Spleen (tissue), 11 donors: ENCODE data around the gene BCL6B. TPM values are rescaled to one million over a fixed set of nuclear protein-coding genes. Genes with fewer than 3 reads are reported as not detected.

Experiments used
- DNase-seq: peaks from one replicate; pipeline ENCODE4 v3.0.0-alpha.2; 2020
- H3K27ac ChIP-seq, 8 donors: fragments of 200-600 bp; sonication (generic) in 7 of 8; 1 replicate in 4 of 8; 2 replicates in 4 of 8; pipeline versions ENCODE4 v1.5.0 to v1.8.0; 2016 to 2021; ENCODE audit warnings: inconsistent platforms in 4 of 8, mild to moderate bottlenecking in 4 of 8, moderate library complexity in 1 of 8
- H3K27me3 ChIP-seq, 7 donors: fragments of 200-600 bp; sonication (generic) in 6 of 7; replicated peaks in 1 of 7; 1 replicate in 4 of 7; 2 replicates in 3 of 7; pipeline versions ENCODE4 v1.5.0 to v1.8.0; 2016 to 2021; ENCODE audit warnings: inconsistent platforms in 3 of 7, mild to moderate bottlenecking in 1 of 7
- H3K36me3 ChIP-seq, 6 donors: fragments of 200-600 bp; sonication (generic) in 5 of 6; 1 replicate in 4 of 6; 2 replicates in 2 of 6; pipeline versions ENCODE4 v1.5.0 to v1.8.0; 2016 to 2021; ENCODE audit warnings: inconsistent platforms in 2 of 6
- H3K4me1 ChIP-seq, 6 donors: fragments of 200-600 bp; sonication (generic) in 5 of 6; 1 replicate in 3 of 6; 2 replicates in 3 of 6; pipeline versions ENCODE4 v1.5.0 to v1.8.0; 2016 to 2021; ENCODE audit warnings: inconsistent platforms in 3 of 6
- H3K4me3 ChIP-seq, 8 donors: fragments of 200-600 bp; sonication (generic) in 7 of 8; 1 replicate in 4 of 8; 2 replicates in 4 of 8; pipeline versions ENCODE4 v1.5.0 to v1.8.0; 2016 to 2021; ENCODE audit warnings: inconsistent platforms in 4 of 8, mild to moderate bottlenecking in 4 of 8, moderate library complexity in 2 of 8
- H3K9me3 ChIP-seq, 8 donors: fragments of 200-600 bp; sonication (generic) in 7 of 8; 1 replicate in 4 of 8; 2 replicates in 4 of 8; pipeline versions ENCODE4 v1.5.0 to v1.8.0; 2016 to 2021; ENCODE audit warnings: inconsistent platforms in 4 of 8
- CTCF ChIP-seq, 11 experiments: fragments of 200-600 bp in 7 of 11; fragments of 450-650 bp in 4 of 11; sonication (generic) in 4 of 11; IDR thresholded peaks in 8 of 11; conservative IDR thresholded peaks in 3 of 11; 1 replicate in 7 of 11; 2 replicates in 4 of 11; pipeline versions ENCODE4 v1.4.0 to v1.8.0; 2016 to 2021; ENCODE audit warnings: antibody characterized with exemption in 11 of 11, inconsistent platforms in 4 of 11, mild to moderate bottlenecking in 1 of 11
- POLR2A ChIP-seq, 3 donors: fragments of 450-650 bp; IDR thresholded peaks; one replicate each; pipeline ENCODE4 v1.5.1; 2017; ENCODE audit warnings: antibody characterized with exemption in 3 of 3, mild to moderate bottlenecking in 1 of 3
- POLR2AphosphoS5 ChIP-seq, 3 donors: sonication (generic); formaldehyde crosslinking; IDR thresholded peaks; one replicate each; pipeline ENCODE4 v1.5.1; 2017; ENCODE audit warnings: antibody characterized with exemption in 3 of 3
- WGBS, 5 donors: extraction: QIAGEN DNeasy Blood & Tissue Kit in 3 of 5; methylation state at CpG; one replicate each; pipeline versions ENCODE4 v1.1.5 to v1.1.7; 2013 to 2018; 5-methylcytosine and 5-hydroxymethylcytosine counted together
- intact Hi-C: fragments of 100-400 bp; cut with DNase I; formaldehyde crosslinking; loops from one replicate; pipeline ENCODE4 v1.15.0; 2023; ENCODE audit warnings: low total_unique reads
- polyA plus RNA-seq, 3 donors: library from polyadenylated mRNA; stranded (reverse); fragments of 200-250 nt; gene quantifications; one replicate each; pipeline ENCODE4 v1.2.1, GENCODE V29; 2013
- total RNA-seq, 7 donors: library from RNA; depleted of rRNA in 3 of 7; stranded (reverse); fragments of >200 nt in 3 of 7; fragmentation: NEBNext Ultra II Directional in 4 of 7; extraction: Animal tissue kit (Norgen Biotek cat#: 25700) in 4 of 7; gene quantifications; one replicate each; pipeline versions ENCODE4 v1.1.0 to v1.2.1, GENCODE V29; 2016 to 2021
- donor health status: healthy with polysubstance abuse.
- donor health status: DM: no; HTN: no; CAD: no; lungs with moderate emphysema.
- donor health status: DM: no; HTN: no; CAD: no.
- donor health status: Bipolar disorder and iron deficiency.
- donor health status: healthy.
- donor health status: DM: no; HTN: no; CAD: no.
- donor health status: DM: yes; HTN: yes; CAD: no.

Gene BCL6B
- total and polyA plus RNA-seq, 10 donors = 4.2 to 92.5 (median 19.7) TPM

DNA sequence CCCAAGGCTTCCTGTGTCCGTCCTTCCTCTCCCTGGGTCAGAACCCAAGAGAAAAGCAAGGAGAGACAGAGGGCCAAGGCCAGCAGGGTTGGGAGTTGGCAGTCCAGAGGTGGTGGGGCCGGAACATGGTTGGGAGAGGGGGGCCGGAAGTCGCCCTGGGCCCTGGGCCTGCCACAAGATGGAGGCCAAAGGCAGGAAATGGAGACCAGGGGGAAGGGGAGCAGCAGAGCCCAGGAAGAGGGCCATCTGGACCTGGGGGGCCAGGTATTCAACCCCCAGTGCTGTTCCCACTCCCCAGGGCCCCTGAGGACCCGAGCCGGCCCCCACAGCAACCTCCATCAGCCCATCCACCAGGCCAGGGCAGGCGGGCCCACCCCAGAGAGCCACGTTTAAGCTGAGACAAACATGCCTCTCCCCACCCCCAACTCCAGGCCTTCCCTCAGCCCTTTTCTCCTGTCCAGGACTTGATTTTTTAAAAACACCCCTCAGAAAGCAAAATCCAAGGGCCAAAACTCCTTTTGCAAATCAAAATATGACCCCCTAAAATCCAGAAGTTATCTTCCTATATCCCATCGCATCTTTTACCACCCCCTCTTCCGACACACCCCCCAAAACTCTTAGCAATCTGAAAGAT is 4.4 kb upstream of the BCL6B start:
- peaks cover 46 to 95% (median 78%) of the 10 kb centered on the region in 6 donors for H3K4me1 ChIP-seq
- intact Hi-C loops = no loop called here
- peak; percentile 60 to 73 (median 70) for TF ChIP-seq POLR2AphosphoS5 (IDR thresholded peaks at IDR 0.05)
- TF ChIP-seq POLR2A (IDR thresholded peaks at IDR 0.05) = no peak
- WGBS, 5 donors = 70 to 84% (median 70%) methylated on average over 10 of the region's 10 CpGs
- H3K27me3 ChIP-seq = peaks cover 0 to 14% (median 0%) of the 10 kb centered on the region in 7 donors
- DNase-seq = no peak
- H3K27ac ChIP-seq = peak overlapping the region; percentile 48 to 100 (median 99)
- H3K4me3 ChIP-seq = peak overlapping the region in 6 of 8 donors; percentile 23 to 61 (median 35)
- no peaks in the 10 kb centered on the region for H3K9me3 ChIP-seq
- H3K36me3 ChIP-seq = peaks cover 0 to 23% (median 0%) of the 10 kb centered on the region in 6 donors

DNA sequence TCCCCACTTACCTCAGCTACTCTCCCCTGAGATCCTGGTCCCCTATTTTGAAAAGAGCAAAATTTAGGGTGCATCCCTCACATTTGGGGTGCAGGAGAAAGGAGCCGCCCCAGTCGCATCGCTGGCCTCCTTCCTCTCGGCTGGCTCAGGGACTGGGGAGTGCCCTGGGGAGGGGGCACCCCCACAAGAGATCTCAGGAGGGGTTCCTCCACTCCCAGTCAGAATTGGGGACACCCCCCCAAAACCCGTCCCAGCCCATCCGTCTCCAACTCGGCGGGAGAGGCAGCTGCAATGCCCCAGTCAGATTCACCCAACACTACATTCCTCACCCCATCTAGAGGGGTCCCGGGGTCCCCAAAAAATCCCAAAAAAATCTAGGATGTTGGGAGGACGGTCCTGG is 3.5 kb upstream of the BCL6B start:
- DNase-seq = peak; percentile 75
- intact Hi-C loops = no loop called here
- Histone ChIP-seq H3K27ac (peak overlapping the region; percentile 55 to 100 (median 99)), H3K4me1 (peaks cover 47 to 95% (median 73%) of the 10 kb centered on the region in 6 donors), H3K27me3 (peaks cover 0 to 15% (median 0%) of the 10 kb centered on the region in 7 donors), H3K36me3 (peaks cover 0 to 16% (median 0%) of the 10 kb centered on the region in 6 donors), H3K4me3 (peak overlapping the region; percentile 3 to 61 (median 30)), H3K9me3 (no peaks in the 10 kb centered on the region)
- TF ChIP-seq CTCF (IDR thresholded peaks at IDR 0.05 in 8 of 11, conservative IDR thresholded peaks at IDR 0.05 in 3 of 11) (no peak), POLR2AphosphoS5 (IDR thresholded peaks at IDR 0.05) (no peak), POLR2A (IDR thresholded peaks at IDR 0.05) (no peak)
- 48 to 81% (median 64%) methylated on average over 10 of the region's 10 CpGs for WGBS, 5 donors

- Histone ChIP-seq H3K27me3 (peaks cover 0 to 15% (median 0%) of the 10 kb centered on the region in 7 donors), H3K4me3 (peak overlapping the region in 7 of 8 donors; percentile 7 to 61 (median 33)), H3K36me3 (peaks cover 0 to 19% (median 0%) of the 10 kb centered on the region in 6 donors), H3K27ac (peak overlapping the region; percentile 55 to 100 (median 99)), H3K9me3 (no peaks in the 10 kb centered on the region), H3K4me1 (peaks cover 47 to 100% (median 74%) of the 10 kb centered on the region in 6 donors)
- intact Hi-C loops = loop anchor here (5.0 kb wide), 1 partner anchor 108 kb away; no protein-coding TSS in a partner anchor
- WGBS, 5 donors = 26 to 46% (median 36%) methylated on average over 14 to 16 of the region's 16 CpGs
- TF ChIP-seq POLR2AphosphoS5 (IDR thresholded peaks at IDR 0.05) (peak in 1 of 3 donors; percentile 43), POLR2A (IDR thresholded peaks at IDR 0.05) (no peak)
- peak; percentile 77 for DNase-seq
These were observed 2.9 kb upstream of the BCL6B start for GRCh38 chr17:7019839-7020519.

DNA sequence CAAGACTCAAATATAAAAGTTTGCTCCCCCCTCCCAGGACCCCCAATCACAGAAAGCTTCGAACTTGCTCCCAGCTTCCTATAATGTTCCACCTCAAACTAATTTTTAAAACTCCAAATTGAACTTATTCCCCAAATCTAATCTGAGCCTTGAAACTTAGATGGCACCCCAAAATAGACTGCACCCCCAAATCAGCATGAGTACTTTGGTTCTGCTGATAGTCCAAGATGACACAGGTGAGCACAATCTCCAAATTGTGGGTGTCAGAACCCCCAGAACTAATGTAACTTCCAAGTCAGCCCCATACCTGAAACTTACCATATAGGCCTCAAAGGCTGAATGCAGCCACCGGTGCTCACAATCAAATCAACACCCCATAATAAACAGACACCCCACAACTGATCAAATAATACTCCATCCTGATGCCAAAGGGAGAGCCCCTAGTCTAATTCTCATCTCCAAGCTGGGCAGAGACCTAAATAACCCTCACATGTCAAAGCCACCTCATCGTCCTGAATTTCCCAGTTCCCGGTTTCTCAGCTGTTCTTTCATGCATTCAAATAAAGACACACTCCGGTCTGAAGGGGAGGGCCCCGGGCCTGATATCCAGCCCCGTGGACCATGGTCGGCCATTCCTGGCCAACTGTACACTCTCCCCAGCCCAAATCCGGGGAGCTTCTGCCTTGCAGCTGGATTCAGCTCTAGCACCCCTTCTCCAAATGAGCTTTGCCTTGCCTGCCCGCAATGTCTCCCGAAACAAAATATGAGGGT is 1.8 kb upstream of the BCL6B start:
- Histone ChIP-seq H3K27me3 (peaks cover 0 to 15% (median 0%) of the 10 kb centered on the region in 7 donors), H3K4me3 (peak overlapping the region in 3 of 8 donors; percentile 34 to 69 (median 42)), H3K9me3 (no peaks in the 10 kb centered on the region), H3K4me1 (peaks cover 41 to 98% (median 65%) of the 10 kb centered on the region in 6 donors), H3K36me3 (peaks cover 0 to 23% (median 0%) of the 10 kb centered on the region in 6 donors), H3K27ac (peak overlapping the region; percentile 65 to 100 (median 99))
- WGBS, 5 donors = 61 to 75% (median 69%) methylated on average over 10 to 11 of the region's 11 CpGs
- intact Hi-C loops = loop anchor here (5.0 kb wide), 1 partner anchor 109 kb away; no protein-coding TSS in a partner anchor
- TF ChIP-seq POLR2AphosphoS5 (IDR thresholded peaks at IDR 0.05) (no peak), CTCF (IDR thresholded peaks at IDR 0.05 in 8 of 11, conservative IDR thresholded peaks at IDR 0.05 in 3 of 11) (no peak), POLR2A (IDR thresholded peaks at IDR 0.05) (no peak)
- DNase-seq = peak; percentile 73
